Measurements from ENCODE around the gene CYP2D6.

GRCh38 chr22:42111798-42112197, 18.8 kb downstream of the CYP2D6 start:
- TF ChIP-seq REST (IDR thresholded peaks at IDR 0.05) (no peak), SP1 (IDR thresholded peaks at IDR 0.05) (no peak), CTCF (IDR thresholded peaks at IDR 0.05; ENCODE audit: low read depth, low read length, missing input control) (no peak), TAF1 (conservative IDR thresholded peaks at IDR 0.05) (no peak), MAX (IDR thresholded peaks at IDR 0.05) (no peak), ZBTB33 (IDR thresholded peaks at IDR 0.05) (no peak), ATF3 (IDR thresholded peaks at IDR 0.05) (no peak)
